ENCODE measurements around the gene DNAJB4.

GRCh38 chr1:77994117-77994705, 10.5 kb upstream of the DNAJB4 start:
- TF ChIP-seq, protein P1, sequence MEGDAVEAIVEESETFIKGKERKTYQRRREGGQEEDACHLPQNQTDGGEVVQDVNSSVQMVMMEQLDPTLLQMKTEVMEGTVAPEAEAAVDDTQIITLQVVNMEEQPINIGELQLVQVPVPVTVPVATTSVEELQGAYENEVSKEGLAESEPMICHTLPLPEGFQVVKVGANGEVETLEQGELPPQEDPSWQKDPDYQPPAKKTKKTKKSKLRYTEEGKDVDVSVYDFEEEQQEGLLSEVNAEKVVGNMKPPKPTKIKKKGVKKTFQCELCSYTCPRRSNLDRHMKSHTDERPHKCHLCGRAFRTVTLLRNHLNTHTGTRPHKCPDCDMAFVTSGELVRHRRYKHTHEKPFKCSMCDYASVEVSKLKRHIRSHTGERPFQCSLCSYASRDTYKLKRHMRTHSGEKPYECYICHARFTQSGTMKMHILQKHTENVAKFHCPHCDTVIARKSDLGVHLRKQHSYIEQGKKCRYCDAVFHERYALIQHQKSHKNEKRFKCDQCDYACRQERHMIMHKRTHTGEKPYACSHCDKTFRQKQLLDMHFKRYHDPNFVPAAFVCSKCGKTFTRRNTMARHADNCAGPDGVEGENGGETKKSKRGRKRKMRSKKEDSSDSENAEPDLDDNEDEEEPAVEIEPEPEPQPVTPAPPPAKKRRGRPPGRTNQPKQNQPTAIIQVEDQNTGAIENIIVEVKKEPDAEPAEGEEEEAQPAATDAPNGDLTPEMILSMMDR (conservative IDR thresholded peaks at IDR 0.05) = no peak
- no peak for TF ChIP-seq EZH2 (IDR thresholded peaks at IDR 0.05; ENCODE audit: low read depth)
